HepG2 (cell line): ENCODE results near the gene MAP3K8. TPM values are rescaled to one million over a fixed set of nuclear protein-coding genes. Genes with fewer than 3 reads are reported as not detected.
A peak's percentile ranks its signal among the peaks of the same experiment; 100 is the strongest.

ENCODE experiments used
- ATAC-seq: fragments of 200-7000 bp; cut with Tn5 transposase; 3 replicates; pipeline ENCODE4 v1.9.1; 2020; ENCODE audit warnings: mild to moderate bottlenecking, moderate library complexity
- BruUV-seq: library from RNA; stranded (reverse); fragments of 400-500 nt; replicated peaks from 2 replicates; lab custom pipeline; 2021; lab: Mats Ljungman, UMichigan
- CTCF ChIA-PET: fragments of 300-600 bp; formaldehyde crosslinking; extraction: SDS; loops from one replicate; lab custom pipeline; 2021; ENCODE audit warnings: low total read pairs, inconsistent platforms, low intra/inter-chr PET ratio; lab: Yijun Ruan, JAX
- POLR2A ChIA-PET: fragments of 350-600 bp; sonication (Branson Sonifier 250); formaldehyde crosslinking; loops from one replicate; lab custom pipeline; 2020; ENCODE audit warnings: antibody characterized with exemption, inconsistent platforms; lab: Yijun Ruan, JAX
- DNase-seq: peaks from one replicate; pipeline ENCODE4 v3.0.0-alpha.2; 2015; ENCODE audit warnings: low spot score
- FAIRE-seq: peaks from 3 replicates; lab custom pipeline; 2011; peaks lifted over from hg19 to GRCh38; lab: Jason Lieb, UNC
- H2AFZ ChIP-seq: one replicate; pipeline ENCODE4 v1.6.1; 2011; ENCODE audit warnings: low read length, inconsistent platforms
- H3K27ac ChIP-seq: fragments of 300-600 bp; 3 replicates; pipeline ENCODE4 v1.8.0; 2011; ENCODE audit warnings: mixed run types, mild to moderate bottlenecking, mixed read lengths, low read length, inconsistent platforms; ENCODE audit not compliant: insufficient read depth; ENCODE audit errors: extremely low read length
- H3K27me3 ChIP-seq, 2 experiments: fragments of 200-600 bp in 1 of 2; 2 replicates in 1 of 2; 3 replicates in 1 of 2; pipeline versions ENCODE4 v1.6.0 to v1.8.0; 2011; ENCODE audit warnings: low read length in 2 of 2, mild to moderate bottlenecking in 2 of 2, moderate library complexity in 2 of 2, inconsistent platforms in 1 of 2; ENCODE audit not compliant: insufficient read depth in 2 of 2, control insufficient read depth in 1 of 2
- H3K36me3 ChIP-seq, 2 experiments: fragments of 200-600 bp in 1 of 2; replicated peaks in 1 of 2; 2 replicates in 1 of 2; 3 replicates in 1 of 2; pipeline versions ENCODE4 v1.5.1 to v1.8.0; 2011; ENCODE audit warnings: low read length in 2 of 2, inconsistent platforms in 1 of 2; ENCODE audit not compliant: insufficient read depth in 2 of 2, control insufficient read depth in 1 of 2
- H3K4me1 ChIP-seq: 2 replicates; pipeline ENCODE4 v1.5.1; 2012; ENCODE audit warnings: low read length, inconsistent platforms; ENCODE audit not compliant: insufficient read depth
- H3K4me2 ChIP-seq: 2 replicates; pipeline ENCODE4 v1.6.0; 2011; ENCODE audit warnings: low read depth, low read length, inconsistent platforms
- H3K4me3 ChIP-seq, 3 experiments: fragments of 200-600 bp in 1 of 3; sonication (generic), shearing (Covaris generic) in 1 of 3; replicated peaks in 1 of 3; 2 replicates each; pipeline ENCODE4 v1.5.1; 2011 to 2016; ENCODE audit warnings: low read length in 3 of 3, inconsistent platforms in 2 of 3, low read depth in 2 of 3, mild to moderate bottlenecking in 2 of 3, control low read depth in 1 of 3, mixed read lengths in 1 of 3; ENCODE audit not compliant: insufficient read depth in 1 of 3
- H3K79me2 ChIP-seq: one replicate; pipeline ENCODE4 v1.6.1; 2011; ENCODE audit warnings: low read length, inconsistent platforms; ENCODE audit not compliant: insufficient read depth
- H3K9ac ChIP-seq: 2 replicates; pipeline ENCODE4 v1.6.0; 2011; ENCODE audit warnings: mild to moderate bottlenecking, low read depth, low read length, inconsistent platforms; ENCODE audit not compliant: insufficient read depth
- H3K9me3 ChIP-seq: 2 replicates; pipeline ENCODE4 v1.5.1; 2012; ENCODE audit warnings: mild to moderate bottlenecking, low read length
- H4K20me1 ChIP-seq: 2 replicates; pipeline ENCODE4 v1.6.0; 2011; ENCODE audit warnings: inconsistent platforms, mild to moderate bottlenecking, low read length, moderate library complexity; ENCODE audit not compliant: insufficient read depth
- CEBPB ChIP-seq: IDR thresholded peaks from 2 replicates; pipeline ENCODE4 v1.6.1; 2011; ENCODE audit warnings: low read depth, low read length, improper control_type of control experiment, borderline replicate concordance
- CSRNP2 ChIP-seq: sonication (generic); formaldehyde crosslinking; conservative IDR thresholded peaks from 2 replicates; pipeline ENCODE4 v1.8.0; 2022; ENCODE audit warnings: low read depth, missing genetic modification reagents
- FOSL2 ChIP-seq: sonication (generic); formaldehyde crosslinking; IDR thresholded peaks from 2 replicates; pipeline ENCODE4 v1.4.0; 2020; ENCODE audit warnings: missing genetic modification reagents
- GTF2F1 ChIP-seq: fragments of 150-350 bp; IDR thresholded peaks from 2 replicates; pipeline ENCODE4 v1.6.1; 2014; ENCODE audit warnings: low read length
- HNRNPLL ChIP-seq: fragments of 200-400 bp; formaldehyde crosslinking; IDR thresholded peaks from 2 replicates; pipeline ENCODE4 v1.6.1; 2017; ENCODE audit warnings: mild to moderate bottlenecking, low read depth, low read length; ENCODE audit not compliant: poor library complexity, severe bottlenecking
- SOX5 ChIP-seq: IDR thresholded peaks from 2 replicates; pipeline ENCODE4 v1.6.1; 2016; ENCODE audit warnings: borderline replicate concordance
- ZBTB49 ChIP-seq: sonication (generic); formaldehyde crosslinking; IDR thresholded peaks from 2 replicates; pipeline ENCODE4 v1.4.0; 2020; ENCODE audit warnings: missing genetic modification reagents, borderline replicate concordance
- ZNF20 ChIP-seq: sonication (generic); formaldehyde crosslinking; IDR thresholded peaks from 2 replicates; pipeline ENCODE4 v1.4.0; 2020; ENCODE audit warnings: mild to moderate bottlenecking, moderate library complexity, missing genetic modification reagents
- WGBS: methylation state at CpG from one replicate; pipeline ENCODE4 v1.1.6; 2017; ENCODE audit warnings: low lambda C conversion rate; 5-methylcytosine and 5-hydroxymethylcytosine counted together
- in situ Hi-C: cut with HindIII; loops from 2 replicates; pipeline ENCODE4 v1.10.0; 2017; ENCODE audit warnings: low pct_unique_long_range_greater_than_20kb; ENCODE audit not compliant: extremely low pct_ligation_motif_present
- intact Hi-C: fragments of 100-400 bp; cut with micrococcal nuclease; formaldehyde crosslinking; loops from one replicate; pipeline ENCODE4 v1.10.0; 2022; ENCODE audit not compliant: unreplicated experiment
- polyA plus RNA-seq, 8 experiments: library from polyadenylated mRNA; depleted of rRNA in 3 of 8; stranded (reverse) in 7 of 8; unstranded in 1 of 8; fragments of >200 nt; fragmentation: Illumina TruSeq in 4 of 8; extraction: Trizol in 4 of 8; gene quantifications; 2 replicates each; pipeline versions ENCODE4 v1.2.1 to v1.2.3, GENCODE V29; 2011 to 2016; ENCODE audit warnings: low read depth in 4 of 8, missing spikeins in 1 of 8, mixed read lengths in 1 of 8; ENCODE audit not compliant: insufficient read depth in 1 of 8
- total RNA-seq, 5 experiments: library from RNA; depleted of rRNA; stranded (reverse); fragments of >200 nt; fragmentation: Illumina TruSeq; extraction: Trizol; gene quantifications; 2 replicates each; pipeline ENCODE4 v1.2.3, GENCODE V29; 2016; ENCODE audit warnings: low read depth in 1 of 5

Gene MAP3K8
- total and polyA plus RNA-seq, 2 of the 13 experiments (the other 11 are each of a cell fraction or from before 2014, with no cell fraction given) = 19.3 to 37.9 TPM

GRCh38 chr10:30490289-30491000, 56.5 kb downstream of the MAP3K8 start (continued):
- TF ChIP-seq ZBTB49 (CRISPR knock-in tag) (no peak), ZNF20 (no peak), HNRNPLL (no peak)

- no peak overlapping the region for H3K9ac ChIP-seq
- H2AFZ ChIP-seq = no peak overlapping the region
- H4K20me1 ChIP-seq = no peaks in the 10 kb centered on the region
- no peak for DNase-seq
- no peaks in the 10 kb centered on the region for H3K27me3 ChIP-seq
- 0 out of 3 replicates have a peak, but pooled peaks have one; percentile 20 for ATAC-seq
- no peaks in the 10 kb centered on the region for H3K36me3 ChIP-seq
- ChIA-PET POLR2A (no interaction called here), CTCF (no interaction called here)
- H3K4me2 ChIP-seq = no peak overlapping the region
- H3K27ac ChIP-seq = no peak overlapping the region
- no peak overlapping the region for H3K4me3 ChIP-seq
- no peaks in the 10 kb centered on the region for H3K79me2 ChIP-seq
- no peaks in the 10 kb centered on the region for H3K9me3 ChIP-seq
- intact Hi-C loops (no loop called here), in situ Hi-C loops (no loop called here)
- TF ChIP-seq FOSL2 (CRISPR knock-in tag) = peak; percentile 57
- TF ChIP-seq GTF2F1 = no peak
- TF ChIP-seq CSRNP2 (CRISPR knock-in tag) = no peak
- TF ChIP-seq SOX5 = no peak
- TF ChIP-seq CEBPB = 0 out of 2 replicates have a peak, but pooled peaks have one; percentile 40
- no peak for FAIRE-seq
- H3K4me1 ChIP-seq = peaks cover 44% of the 10 kb centered on the region
- WGBS = 47% methylated on average over 8 of the region's 8 CpGs
- no TSS peak for BruUV-seq
Measured at GRCh38 chr10:30491204-30491915, 57.4 kb downstream of the MAP3K8 start.
